NT2/D1 (cell line): ENCODE results near the gene NRDC.
A peak's percentile ranks its signal among the peaks of the same experiment; 100 is the strongest.

Experiments used
- DNase-seq: peaks from one replicate; pipeline ENCODE4 v3.0.0-alpha.2; 2011; ENCODE audit warnings: low read depth, low spot score
- H3K27me3 ChIP-seq: 2 replicates; pipeline ENCODE4 v1.6.0; 2011; ENCODE audit warnings: mild to moderate bottlenecking; ENCODE audit not compliant: insufficient read length, insufficient read depth
- H3K36me3 ChIP-seq: 2 replicates; pipeline ENCODE4 v1.6.1; 2011; ENCODE audit warnings: mild to moderate bottlenecking, low read length, mixed read lengths; ENCODE audit not compliant: insufficient read depth, insufficient read length
- H3K4me1 ChIP-seq: 2 replicates; pipeline ENCODE4 v1.5.1; 2011; ENCODE audit not compliant: insufficient read depth, insufficient read length
- H3K4me3 ChIP-seq: 2 replicates; pipeline ENCODE4 v1.5.1; 2011; ENCODE audit warnings: low read depth; ENCODE audit not compliant: insufficient read length
- H3K9ac ChIP-seq: 2 replicates; pipeline ENCODE4 v1.6.0; 2011; ENCODE audit warnings: low read depth; ENCODE audit not compliant: insufficient read length
- H3K9me3 ChIP-seq: 2 replicates; pipeline ENCODE4 v1.5.1; 2011; ENCODE audit warnings: mild to moderate bottlenecking, low read length; ENCODE audit not compliant: insufficient read depth
- SUZ12 ChIP-seq: IDR thresholded peaks from 2 replicates; pipeline ENCODE4 v1.6.1; 2011; ENCODE audit not compliant: insufficient read length, insufficient read depth; ENCODE audit errors: extremely low read depth
- YY1 ChIP-seq: IDR thresholded peaks from 2 replicates; pipeline ENCODE4 v1.6.1; 2011; ENCODE audit not compliant: insufficient read length, insufficient read depth
- ZNF274 ChIP-seq: IDR thresholded peaks from 2 replicates; pipeline ENCODE4 v1.6.1; 2011; ENCODE audit warnings: mild to moderate bottlenecking, low read depth, low read length

NRDC gene

GRCh38 chr1:51878616-51879336 is at the start of gene NRDC:
Gene NRDC (minus strand): TSS chr1:51878727. CDS start chr1:51878615, 112 bp downstream.
- DNase-seq: peak; percentile 100
- TF ChIP-seq YY1: no peak
- TF ChIP-seq SUZ12: no peak
- TF ChIP-seq ZNF274: no peak
- H3K4me1 ChIP-seq: no peaks in the 10 kb centered on the region

DNA sequence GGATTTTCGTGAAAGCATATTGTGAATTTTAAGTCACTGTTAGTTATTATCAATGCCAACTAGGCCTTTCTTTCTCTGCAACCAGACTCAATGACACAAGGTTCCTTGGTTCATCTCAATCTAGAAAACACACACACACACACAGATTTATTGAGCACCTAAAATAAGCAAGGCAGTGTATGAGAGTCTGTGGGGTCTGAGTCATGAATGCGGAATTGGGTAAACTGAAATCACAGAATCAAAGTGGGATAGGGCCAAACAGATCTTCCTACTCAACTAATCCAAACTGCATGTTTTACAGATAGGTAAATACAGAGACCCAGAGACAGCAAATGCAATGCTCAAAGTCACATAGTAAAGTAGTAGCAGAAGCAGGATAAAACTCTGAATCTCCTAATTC is 48.5 kb upstream of the NRDC start:
- Histone ChIP-seq H3K36me3 (peaks cover 59% of the 10 kb centered on the region), H3K4me1 (peaks cover 4% of the 10 kb centered on the region), H3K9ac (no peak overlapping the region), H3K27me3 (no peaks in the 10 kb centered on the region), H3K9me3 (no peaks in the 10 kb centered on the region), H3K4me3 (no peak overlapping the region)
- no peak for DNase-seq
- TF ChIP-seq ZNF274 (no peak), SUZ12 (no peak), YY1 (no peak)

More at GRCh38 chr1:51878616-51879336, at the start of gene NRDC:
- Histone ChIP-seq H3K4me3 (peak within 1 kb of the TSS; percentile 96), H3K36me3 (peaks cover 20% of the 10 kb centered on the region), H3K9ac (peak within 1 kb of the TSS; percentile 99), H3K27me3 (no peaks in the 10 kb centered on the region), H3K9me3 (no peaks in the 10 kb centered on the region)

DNA sequence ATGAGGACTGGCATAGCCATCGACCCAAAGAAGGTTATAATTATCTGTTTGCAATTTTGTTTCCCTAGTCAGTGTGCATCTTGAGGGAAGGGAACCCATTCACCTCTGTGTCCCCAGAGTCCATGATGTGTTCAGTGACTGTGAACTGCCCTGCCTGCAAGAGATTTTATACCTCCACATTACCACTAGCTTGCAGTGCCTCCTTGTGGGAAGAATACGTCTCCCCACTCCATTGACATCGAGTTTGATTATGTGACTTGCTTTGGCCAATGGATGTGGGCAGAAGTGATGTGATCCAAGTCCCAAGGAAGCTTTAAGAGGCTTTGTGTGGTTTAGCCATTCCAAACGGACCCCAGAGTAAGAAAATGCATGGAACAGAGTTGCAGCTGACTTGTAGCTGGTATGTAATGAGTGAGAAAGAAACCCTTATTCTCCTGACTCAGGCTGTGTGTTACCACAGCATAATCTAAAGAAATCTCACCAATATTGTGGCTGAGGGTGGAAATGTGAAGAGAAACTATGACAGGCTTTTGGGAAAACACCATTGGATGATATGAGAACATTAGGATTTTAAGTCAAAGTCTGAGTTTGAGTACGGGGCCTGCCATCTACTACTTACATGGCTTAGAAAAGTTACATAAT is 47.8 kb upstream of the NRDC start:
- Histone ChIP-seq H3K4me3 (no peak overlapping the region), H3K36me3 (peaks cover 52% of the 10 kb centered on the region), H3K4me1 (peaks cover 7% of the 10 kb centered on the region), H3K9me3 (no peaks in the 10 kb centered on the region), H3K9ac (no peak overlapping the region), H3K27me3 (no peaks in the 10 kb centered on the region)
- TF ChIP-seq YY1: no peak
- TF ChIP-seq SUZ12: no peak
- TF ChIP-seq ZNF274: no peak
- DNase-seq: no peak

- H3K4me1 ChIP-seq: peaks cover 11% of the 10 kb centered on the region
- no peak for DNase-seq
These were observed 45.9 kb upstream of the NRDC start for GRCh38 chr1:51924455-51924854.

DNA sequence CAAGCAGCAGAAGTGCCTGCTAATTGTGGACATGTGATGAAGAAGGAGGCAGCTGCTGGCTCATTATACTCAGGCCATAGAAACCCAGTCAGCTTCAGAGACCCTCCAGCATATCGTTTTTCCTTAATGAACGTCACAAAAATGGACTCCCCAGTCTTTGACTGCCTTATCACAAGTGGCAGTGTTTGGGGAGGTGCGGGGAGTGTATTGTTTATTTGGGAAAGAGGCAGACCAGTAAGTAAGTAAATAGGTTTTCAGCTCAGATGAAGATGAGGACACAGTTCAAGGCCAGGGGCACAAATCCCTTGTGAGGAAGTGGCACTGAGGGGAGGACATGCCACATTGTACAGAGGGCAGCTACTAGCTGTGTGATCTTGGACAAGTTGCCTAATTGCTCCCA is 43.5 kb upstream of the NRDC start:
- H3K36me3 ChIP-seq: peaks cover 60% of the 10 kb centered on the region
- no peaks in the 10 kb centered on the region for H3K9me3 ChIP-seq
- no peak overlapping the region for H3K9ac ChIP-seq
- no peak for TF ChIP-seq YY1
- no peak for TF ChIP-seq ZNF274
- no peak for TF ChIP-seq SUZ12
- peaks cover 13% of the 10 kb centered on the region for H3K4me1 ChIP-seq
- no peak for DNase-seq
- no peaks in the 10 kb centered on the region for H3K27me3 ChIP-seq
- H3K4me3 ChIP-seq: no peak overlapping the region

More at GRCh38 chr1:51924455-51924854, 45.9 kb upstream of the NRDC start:
- H3K36me3 ChIP-seq: peaks cover 49% of the 10 kb centered on the region
- no peak overlapping the region for H3K4me3 ChIP-seq
- no peaks in the 10 kb centered on the region for H3K9me3 ChIP-seq
- H3K27me3 ChIP-seq: no peaks in the 10 kb centered on the region
- no peak overlapping the region for H3K9ac ChIP-seq
- TF ChIP-seq ZNF274: no peak
- TF ChIP-seq SUZ12: no peak
- TF ChIP-seq YY1: no peak

- Histone ChIP-seq H3K27me3 (no peaks in the 10 kb centered on the region), H3K9me3 (no peaks in the 10 kb centered on the region), H3K4me3 (no peak overlapping the region), H3K36me3 (peaks cover 62% of the 10 kb centered on the region), H3K9ac (no peak overlapping the region), H3K4me1 (peaks cover 13% of the 10 kb centered on the region)
- no peak for TF ChIP-seq YY1
- DNase-seq: no peak
These were observed 41.6 kb upstream of the NRDC start for GRCh38 chr1:51920130-51920529.

DNA sequence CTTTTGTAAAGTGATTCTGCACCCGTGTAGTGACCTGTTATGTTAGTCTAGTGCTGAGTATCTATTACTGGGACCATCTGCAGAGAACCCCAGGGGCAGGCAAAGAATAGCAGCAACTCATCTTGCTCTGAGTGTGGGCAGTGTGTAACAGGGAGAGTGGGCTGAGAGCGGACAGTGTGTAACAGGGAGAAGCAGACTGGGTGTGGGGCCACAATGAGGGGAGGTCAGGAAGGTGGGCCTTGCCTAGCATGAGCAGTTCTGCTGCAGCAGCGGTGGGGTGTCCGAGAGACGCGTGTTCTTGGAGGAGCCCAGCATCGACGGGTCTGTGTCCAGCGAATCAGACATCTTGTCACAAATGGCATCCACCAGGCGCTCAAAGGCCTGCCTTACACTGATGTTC is 41.2 kb upstream of the NRDC start:
- TF ChIP-seq ZNF274: no peak
- TF ChIP-seq YY1: no peak
- no peak for TF ChIP-seq SUZ12
- no peak overlapping the region for H3K9ac ChIP-seq
- H3K36me3 ChIP-seq: peaks cover 62% of the 10 kb centered on the region
- peaks cover 13% of the 10 kb centered on the region for H3K4me1 ChIP-seq
- no peak for DNase-seq
- no peaks in the 10 kb centered on the region for H3K9me3 ChIP-seq
- H3K27me3 ChIP-seq: no peaks in the 10 kb centered on the region
- H3K4me3 ChIP-seq: no peak overlapping the region
